HG02884 (cell line): ENCODE data around the gene CALCR.
"Not testable (repeated sequence)": the region's sequence is repeated elsewhere in the genome, so short reads cannot be mapped to it uniquely, and the experiment has no call there.

Experiments
- ATAC-seq: cut with Tn5 transposase; IDR thresholded peaks from one replicate; pipeline ENCODE4 v1.9.1; 2021; ENCODE audit warnings: mild to moderate bottlenecking, moderate library complexity; ENCODE audit not compliant: unreplicated experiment

CALCR gene

DNA sequence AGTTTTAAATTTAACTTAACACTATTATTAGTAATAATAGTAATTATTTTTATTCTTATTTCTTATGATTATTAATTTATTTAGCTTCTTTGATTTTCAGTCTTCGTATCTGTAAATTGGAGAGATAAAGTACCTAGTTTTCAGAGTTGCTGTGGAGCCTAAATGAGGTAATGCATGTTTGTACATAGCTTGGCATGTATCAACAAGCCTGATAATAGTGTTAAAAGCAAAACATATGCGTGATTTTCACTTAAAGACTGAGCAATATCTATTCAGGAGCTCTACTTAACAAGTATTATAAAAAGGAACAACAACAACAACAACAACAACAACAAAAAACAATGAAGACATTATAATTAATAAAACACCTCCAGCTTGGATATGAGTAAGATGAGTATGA is 12.4 kb downstream of the CALCR start:
- no peak for ATAC-seq

- peak; percentile 54 for ATAC-seq
These were observed 14.7 kb downstream of the CALCR start for GRCh38 chr7:93559639-93560491.

DNA sequence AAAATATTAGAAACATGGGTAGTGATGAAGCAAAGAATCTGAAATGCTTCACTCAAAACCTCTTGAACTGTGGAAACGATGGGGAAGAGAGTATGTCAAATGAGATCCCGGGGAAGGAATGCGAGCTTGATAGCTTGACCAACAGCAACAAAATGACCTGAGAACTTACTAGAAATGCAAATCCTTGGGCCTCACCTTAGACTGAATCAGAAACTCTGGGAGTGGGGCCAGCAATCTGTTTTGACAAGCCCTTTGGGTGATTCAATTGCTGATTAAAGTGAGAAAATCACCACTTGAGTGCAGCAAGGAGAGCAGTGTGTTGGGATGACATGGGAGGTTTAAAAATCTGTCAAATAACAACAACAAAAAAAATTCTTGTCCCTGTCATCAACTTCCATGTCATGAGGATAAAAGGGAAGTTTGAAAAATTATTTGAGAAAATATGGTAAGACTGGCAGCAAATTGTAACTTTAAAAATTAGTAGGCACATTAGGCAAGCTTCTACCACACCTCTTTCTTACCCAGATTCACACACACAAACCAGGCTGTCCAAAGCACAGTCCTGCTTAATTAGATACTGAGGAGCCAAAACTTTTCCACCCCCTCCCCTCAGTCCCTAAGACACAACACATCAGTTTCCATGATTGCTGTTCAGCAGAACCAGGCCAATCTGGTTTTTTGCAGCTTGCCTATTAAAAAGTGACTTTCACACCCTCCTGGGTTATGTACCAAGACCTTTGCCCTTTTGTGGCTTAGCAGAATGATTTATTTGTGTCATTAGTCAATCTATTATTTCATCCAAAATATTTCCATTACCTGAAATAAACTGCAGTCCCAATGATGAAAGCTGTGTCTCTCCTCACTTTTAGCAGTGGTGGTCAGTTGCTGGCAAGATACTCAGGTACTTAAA is 15.6 kb downstream of the CALCR start:
- ATAC-seq = no peak

- no peak for ATAC-seq
These were observed 22.6 kb downstream of the CALCR start for GRCh38 chr7:93551931-93552330.

DNA sequence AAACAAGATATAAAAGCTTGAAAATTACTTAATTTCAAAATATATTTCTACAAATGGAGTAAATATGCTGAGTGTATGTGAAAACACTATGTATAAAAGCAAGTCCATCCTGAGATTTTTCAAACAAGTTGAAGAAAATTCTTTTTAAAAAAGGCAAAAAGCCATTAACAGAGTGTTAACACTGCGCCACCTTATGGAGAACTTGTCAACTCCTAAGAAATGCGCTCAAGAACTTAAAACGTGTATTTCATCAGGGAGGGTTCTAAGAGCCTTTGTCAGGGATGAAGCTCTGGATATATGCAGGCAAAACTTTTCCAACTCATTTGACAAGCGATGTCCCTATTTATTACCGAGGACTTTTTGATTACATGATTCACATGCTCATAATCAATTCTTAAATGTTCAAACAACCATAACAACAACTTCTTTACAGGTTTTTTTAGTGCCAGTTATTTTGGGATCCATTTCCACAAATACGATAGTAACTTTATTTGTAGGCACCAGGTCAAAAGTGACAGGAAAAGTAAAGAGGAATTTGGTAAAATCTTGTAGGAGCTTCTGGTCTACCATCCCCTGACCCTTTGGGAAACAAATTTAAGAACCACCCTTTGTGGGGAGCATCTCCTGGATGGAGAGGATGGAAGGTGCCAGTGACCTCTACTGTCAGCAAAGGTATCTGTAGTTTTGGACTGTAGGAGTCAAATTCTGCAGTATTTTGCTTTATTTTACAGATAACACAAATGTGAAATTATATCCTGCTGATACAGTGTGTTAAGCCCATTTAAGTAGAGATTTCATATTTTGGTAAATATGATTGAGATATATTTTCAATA is 23.2 kb downstream of the CALCR start:
- no peak for ATAC-seq

- ATAC-seq = no peak
These were observed 26.8 kb downstream of the CALCR start for GRCh38 chr7:93547716-93548115.

DNA sequence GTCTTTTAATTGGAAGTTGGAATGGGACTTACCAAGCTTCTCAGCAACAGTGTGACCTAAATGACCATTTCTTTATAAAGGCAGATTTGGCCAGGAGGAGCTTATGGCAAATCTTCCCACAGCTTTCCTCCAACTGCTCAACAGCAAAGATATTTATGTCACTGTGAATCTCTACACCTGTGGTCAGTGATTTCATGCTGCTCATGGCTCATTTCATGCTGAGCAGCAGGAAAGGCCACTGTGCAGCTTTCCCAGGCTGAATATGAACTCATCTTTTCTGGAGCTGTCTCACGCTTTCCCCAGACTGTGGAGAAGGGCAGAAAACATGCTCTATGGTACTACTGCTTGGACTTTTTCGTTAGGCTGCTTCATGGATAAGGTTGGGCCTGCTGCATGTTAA is 29.8 kb downstream of the CALCR start:
- no peak for ATAC-seq

DNA sequence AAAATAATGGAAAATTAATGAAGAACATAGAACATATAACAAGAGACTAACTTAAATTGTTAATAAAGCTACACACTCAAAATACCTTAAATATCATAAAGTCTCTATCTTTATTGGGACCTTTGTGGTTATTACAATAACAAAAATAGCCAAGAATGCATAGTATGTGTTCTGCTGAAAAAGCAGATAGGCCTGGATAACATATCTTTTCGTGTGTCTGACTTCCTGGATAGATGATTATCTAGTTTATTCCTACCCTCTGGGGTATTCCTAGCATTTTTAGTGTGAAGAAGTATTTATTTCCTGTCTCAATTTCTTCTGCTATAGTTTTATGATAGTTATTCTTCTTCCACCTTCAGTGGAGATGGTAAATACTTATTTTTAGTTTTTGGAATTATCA is 36.5 kb downstream of the CALCR start:
- ATAC-seq = no peak

- no peak for ATAC-seq
These were observed 38.9 kb downstream of the CALCR start for GRCh38 chr7:93535616-93536015.

GRCh38 chr7:93530701-93531100 is 43.8 kb downstream of the CALCR start:
- ATAC-seq = no peak

DNA sequence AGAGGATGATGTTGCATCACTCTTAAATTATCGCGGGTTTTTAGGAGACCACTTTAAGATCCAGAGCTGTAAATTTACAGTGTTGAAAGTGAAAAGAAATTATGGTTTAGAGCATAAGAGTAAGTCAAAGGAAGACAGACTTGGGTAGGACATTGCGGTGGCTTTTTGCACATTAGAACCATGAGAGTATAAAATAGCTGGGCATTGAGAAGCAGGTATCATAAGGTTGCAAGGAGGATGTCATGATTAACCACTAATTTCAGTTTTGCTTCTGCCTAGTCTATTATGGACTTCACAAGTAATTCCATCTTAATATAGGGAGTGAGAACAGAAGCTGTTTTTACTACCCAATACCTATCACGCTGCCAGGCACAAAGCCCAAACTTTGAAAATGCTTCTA is 57.7 kb downstream of the CALCR start:
- no peak for ATAC-seq

DNA sequence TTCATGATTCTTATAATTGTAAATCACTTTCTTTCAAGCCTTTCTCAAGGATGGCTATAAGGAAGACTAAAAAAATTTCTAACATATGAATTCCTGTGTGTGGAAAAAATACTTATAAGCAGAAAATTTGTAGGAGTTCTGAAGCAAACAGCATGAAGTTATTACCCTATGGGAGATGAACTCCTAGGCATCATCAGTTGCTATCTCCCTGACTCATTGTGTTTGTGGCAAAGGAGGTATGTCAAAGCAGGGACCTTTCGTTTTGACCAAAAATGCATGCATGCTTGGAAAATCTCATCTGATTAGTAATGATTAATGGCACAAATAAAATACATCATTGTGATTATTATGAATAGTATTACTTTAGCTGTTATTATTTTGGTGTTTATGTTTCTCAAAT is 59.4 kb downstream of the CALCR start:
- ATAC-seq = no peak

DNA sequence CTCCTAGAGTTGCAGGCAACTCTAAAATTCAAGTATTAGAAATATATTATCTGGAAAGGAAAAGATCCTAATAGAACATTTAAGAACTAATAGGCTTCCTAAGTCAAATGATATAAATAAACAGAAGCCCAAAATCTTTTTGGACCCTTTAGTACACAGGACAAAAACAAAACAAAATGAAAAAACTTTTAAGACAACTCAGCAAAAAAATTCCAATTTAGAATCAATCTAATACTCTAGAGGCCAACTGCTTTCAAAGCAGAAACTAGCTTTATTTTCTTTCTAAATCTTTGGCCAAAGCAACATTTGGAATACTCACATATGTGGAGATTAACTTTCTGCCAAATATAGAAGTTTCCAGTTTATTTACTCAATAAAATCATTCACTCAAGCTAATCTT is 65.2 kb downstream of the CALCR start:
- ATAC-seq = no peak

- no peak for ATAC-seq
These were observed 71.4 kb downstream of the CALCR start for GRCh38 chr7:93503088-93503487.

GRCh38 chr7:93491860-93492259 is 82.7 kb downstream of the CALCR start:
- not testable (repeated sequence) for ATAC-seq

DNA sequence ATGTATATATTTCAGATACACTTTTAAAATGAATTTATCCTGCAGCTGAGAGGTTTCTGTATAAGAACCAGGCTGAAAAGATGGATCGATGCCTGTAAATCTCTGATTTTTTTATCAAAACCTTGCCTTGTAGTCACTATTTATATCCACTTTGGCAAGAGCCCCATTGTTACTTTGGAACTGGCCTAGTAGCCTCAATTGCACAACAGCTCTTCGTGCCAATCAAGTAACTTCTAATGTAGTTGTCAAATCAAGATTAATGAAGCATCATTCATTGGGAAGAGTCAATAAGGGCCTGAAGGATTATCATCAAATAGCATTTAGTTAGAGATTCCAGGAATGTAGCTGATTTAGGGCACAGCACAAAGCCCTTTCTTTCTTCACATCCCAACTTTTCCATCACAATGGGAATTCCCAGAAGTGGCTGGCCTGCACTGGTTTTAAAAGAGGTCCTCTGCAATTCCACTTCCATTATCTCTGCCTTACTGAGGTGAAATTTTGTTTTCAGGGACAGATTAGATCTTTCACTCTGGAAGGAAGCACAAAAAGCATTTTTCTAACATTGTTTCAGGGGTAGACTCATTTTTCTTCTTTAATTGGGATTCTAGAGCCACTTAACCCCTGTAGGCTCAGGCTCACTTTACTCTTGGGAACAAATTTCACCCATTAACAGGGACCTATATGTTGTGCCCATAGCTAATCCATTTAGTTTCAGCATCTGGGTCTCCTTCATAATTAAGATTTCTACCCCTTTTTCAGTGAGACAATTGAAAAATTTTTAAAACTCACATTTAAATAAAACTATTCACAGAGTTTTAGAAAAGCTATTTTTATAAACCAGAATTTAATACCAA is 97.8 kb downstream of the CALCR start:
- ATAC-seq = no peak

- ATAC-seq = no peak
These were observed 98.7 kb downstream of the CALCR start for GRCh38 chr7:93475811-93476210.

DNA sequence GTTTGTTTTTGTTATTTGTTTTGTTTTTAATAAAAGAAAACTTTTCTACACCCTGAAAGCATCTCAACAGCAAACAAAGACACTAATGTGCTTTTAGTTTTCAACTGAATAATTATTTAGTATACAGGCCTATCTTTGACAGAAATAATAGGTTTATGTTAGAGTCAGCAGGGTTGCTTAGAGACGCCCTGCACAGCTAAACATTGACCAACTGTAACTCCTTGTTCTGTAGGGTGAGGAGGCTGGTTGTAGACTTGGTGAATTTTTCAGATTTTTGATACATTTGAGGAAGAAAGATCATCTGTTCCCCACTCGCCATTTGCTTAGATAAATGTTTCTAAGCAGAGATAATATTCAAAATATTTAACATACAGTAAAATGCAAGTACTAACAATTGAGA is 103.1 kb downstream of the CALCR start:
- ATAC-seq = no peak

DNA sequence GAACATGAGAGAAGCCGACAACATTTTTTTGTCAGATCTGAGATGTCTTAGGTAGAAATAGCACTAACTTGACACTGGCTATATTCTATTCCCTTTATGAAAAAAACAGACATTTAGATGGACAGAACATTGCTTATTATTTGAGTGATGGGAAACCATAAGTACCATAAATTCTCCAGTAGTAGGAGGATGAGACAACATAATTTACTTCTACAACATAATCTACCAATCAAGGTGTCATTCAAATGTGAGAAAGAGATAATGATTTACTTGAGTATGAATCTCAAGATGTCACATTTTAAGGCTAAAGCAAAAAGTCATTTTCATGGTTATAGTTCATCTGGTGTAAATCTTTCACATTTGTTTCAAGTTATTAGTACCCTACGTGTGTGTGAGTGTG is 110.8 kb downstream of the CALCR start:
- ATAC-seq = no peak

DNA sequence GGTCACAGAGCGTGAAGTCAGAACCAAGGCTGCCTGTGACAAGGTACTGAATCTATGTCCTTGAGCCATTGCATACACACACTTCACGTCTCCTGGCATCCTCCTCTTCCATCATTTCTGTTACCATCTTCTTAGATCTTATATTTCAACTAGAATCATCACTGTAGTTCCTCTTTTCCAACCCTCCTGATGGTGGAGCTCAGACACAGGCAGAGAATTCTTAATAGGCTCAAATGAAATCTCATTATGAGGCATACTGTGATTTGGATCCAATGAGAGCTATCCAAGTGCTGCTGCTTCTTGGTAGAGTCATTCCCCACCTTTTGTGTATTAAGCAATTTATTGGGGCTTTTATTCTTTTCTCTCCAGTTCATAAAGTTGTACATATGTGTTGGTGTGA is 113.2 kb downstream of the CALCR start:
- ATAC-seq = no peak
